Measurements from ENCODE around the gene C11orf91.

- TF ChIP-seq CTCF (IDR thresholded peaks at IDR 0.05) = no peak
- TF ChIP-seq POLR2A (IDR thresholded peaks at IDR 0.05) = no peak
- no peak for TF ChIP-seq POLR2AphosphoS5 (IDR thresholded peaks at IDR 0.05)
These were observed 11.5 kb downstream of the C11orf91 start for GRCh38 chr11:33689085-33689484.

All from breast epithelium (tissue), 3 donors.